ENCODE measurements around the gene TMEM182.

Gene TMEM182

DNA sequence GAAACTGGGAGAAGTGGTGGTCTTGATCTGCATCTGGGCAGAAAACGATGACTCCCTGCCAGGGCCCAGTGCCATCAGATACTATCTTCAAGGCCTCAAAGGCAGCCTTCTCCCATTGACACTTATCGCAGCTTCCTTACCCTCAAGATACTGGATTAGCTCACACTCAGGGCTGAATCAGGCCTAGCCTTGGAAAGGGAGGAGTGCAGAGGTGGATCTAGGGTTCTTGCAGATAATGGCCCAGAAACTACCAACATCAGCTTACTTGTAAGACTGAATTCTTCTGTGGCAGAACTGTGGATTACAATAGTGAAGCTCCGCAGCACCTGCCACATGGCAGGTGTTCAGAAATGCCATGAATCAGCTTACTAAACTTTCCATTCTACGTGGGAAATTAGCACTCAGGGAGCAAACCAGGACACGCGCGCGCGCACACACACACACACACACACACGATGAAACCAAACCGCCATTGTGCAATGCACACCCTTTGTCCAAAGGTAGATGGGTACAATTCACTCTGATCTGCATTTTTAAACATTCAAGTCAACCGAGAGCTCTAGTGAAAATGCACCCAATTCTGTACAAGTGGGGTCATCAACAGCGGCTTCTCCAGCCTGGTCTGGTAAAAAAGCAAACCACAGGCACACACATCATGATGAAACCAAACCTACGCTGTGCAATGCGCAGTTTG is 26.3 kb upstream of the TMEM182 start:
- peak overlapping the region; percentile 81 for H3K4me3 ChIP-seq (ENCODE audit: low read length)
- TF ChIP-seq, protein P1, sequence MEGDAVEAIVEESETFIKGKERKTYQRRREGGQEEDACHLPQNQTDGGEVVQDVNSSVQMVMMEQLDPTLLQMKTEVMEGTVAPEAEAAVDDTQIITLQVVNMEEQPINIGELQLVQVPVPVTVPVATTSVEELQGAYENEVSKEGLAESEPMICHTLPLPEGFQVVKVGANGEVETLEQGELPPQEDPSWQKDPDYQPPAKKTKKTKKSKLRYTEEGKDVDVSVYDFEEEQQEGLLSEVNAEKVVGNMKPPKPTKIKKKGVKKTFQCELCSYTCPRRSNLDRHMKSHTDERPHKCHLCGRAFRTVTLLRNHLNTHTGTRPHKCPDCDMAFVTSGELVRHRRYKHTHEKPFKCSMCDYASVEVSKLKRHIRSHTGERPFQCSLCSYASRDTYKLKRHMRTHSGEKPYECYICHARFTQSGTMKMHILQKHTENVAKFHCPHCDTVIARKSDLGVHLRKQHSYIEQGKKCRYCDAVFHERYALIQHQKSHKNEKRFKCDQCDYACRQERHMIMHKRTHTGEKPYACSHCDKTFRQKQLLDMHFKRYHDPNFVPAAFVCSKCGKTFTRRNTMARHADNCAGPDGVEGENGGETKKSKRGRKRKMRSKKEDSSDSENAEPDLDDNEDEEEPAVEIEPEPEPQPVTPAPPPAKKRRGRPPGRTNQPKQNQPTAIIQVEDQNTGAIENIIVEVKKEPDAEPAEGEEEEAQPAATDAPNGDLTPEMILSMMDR (IDR thresholded peaks at IDR 0.05; ENCODE audit: insufficient read depth, low read depth, low read length, missing control alignments) = no peak
- DNase-seq (ENCODE audit: low read depth) = peak; percentile 42

DNA sequence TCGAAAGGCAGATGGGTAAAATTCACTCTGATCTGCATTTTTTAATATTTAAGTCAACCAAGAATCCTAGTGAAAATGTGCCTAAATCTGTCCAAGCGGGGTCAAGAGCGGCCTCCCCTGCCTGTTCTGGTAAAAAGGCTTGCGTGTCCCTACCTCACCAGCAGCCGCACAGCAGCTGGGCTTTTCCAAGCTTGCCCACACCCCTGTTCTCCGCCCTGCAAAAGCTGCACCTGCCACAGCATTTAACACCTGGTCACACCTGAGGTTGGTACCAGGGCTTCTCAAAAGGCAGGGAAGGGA is 25.8 kb upstream of the TMEM182 start:
- no peak for DNase-seq (ENCODE audit: low read depth)
- H3K4me3 ChIP-seq (ENCODE audit: low read length) = peak overlapping the region; percentile 81

DNA sequence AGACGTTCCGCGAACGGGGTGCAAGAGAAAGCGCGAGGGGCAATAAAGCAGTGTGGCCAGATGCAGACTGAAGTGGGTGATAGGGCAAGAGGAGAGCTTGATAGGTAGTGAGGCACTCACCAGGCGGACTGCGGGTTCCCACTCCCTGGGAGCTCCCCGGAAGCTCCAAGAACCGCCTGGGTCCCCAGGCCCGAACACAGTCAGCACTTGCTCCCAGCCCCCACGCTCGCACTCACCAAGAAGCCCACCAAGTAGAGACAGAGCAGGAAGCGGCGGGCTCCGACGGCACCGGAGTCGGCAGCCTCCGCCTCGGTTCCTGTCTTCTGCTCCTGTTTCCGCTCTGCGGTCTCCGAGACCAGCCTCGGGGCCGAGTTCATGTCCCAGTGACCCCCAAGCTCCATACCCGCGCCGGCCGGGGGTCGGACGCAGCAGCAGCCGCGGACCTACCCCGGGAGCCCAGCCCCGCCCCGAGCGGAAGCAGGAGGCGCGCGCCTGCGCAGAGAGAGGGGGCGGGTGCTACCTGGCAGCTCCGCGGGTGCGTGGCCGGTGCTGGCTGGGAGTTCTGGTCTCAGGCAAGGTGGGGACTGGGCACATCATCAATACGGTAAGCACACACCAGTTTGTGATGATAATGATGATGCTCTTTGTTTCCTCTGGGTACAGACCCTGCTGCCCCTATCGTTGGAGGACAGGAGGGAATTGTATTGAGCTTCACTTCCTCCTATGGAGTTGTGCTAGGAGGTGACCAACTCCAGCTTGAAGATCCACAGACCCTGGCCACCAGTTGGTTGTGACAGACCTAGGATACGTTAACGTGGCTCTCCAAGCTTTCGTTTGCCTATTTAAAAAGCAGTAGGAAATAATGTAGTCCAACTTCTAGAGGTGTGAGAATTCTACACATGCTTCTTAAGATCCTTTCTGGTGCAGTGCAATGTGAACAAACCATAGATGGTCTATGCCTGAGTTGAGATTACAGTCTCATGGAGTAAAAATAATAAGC is 25.1 kb upstream of the TMEM182 start:
- peak overlapping the region; percentile 81 for H3K4me3 ChIP-seq (ENCODE audit: low read length)
- DNase-seq (ENCODE audit: low read depth) = peak; percentile 78
- TF ChIP-seq, protein P1 (IDR thresholded peaks at IDR 0.05; ENCODE audit: insufficient read depth, low read depth, low read length, missing control alignments) = peak; percentile 12

More for the DNA sequence above, 25.8 kb upstream of the TMEM182 start:
- TF ChIP-seq, protein P1 (IDR thresholded peaks at IDR 0.05; ENCODE audit: insufficient read depth, low read depth, low read length, missing control alignments) = no peak

DNA sequence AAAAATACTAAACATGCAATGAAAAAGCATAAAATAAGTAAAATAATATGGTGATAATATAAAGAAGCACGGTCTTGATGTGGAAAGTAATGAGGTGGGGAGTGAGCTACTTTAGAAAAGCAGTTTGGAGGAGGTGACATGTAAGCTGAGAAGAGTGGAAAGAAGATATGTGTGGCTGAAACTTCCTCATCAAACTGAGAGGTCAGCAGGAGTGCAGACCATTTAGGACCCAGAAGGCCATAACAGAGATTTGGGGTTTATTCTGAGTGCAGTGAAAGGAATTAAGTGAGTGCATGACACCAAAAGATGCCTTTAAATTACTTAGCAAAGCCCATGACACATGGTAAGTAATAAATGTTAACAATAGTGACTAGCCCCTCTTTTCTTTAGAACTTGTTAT is 24.4 kb upstream of the TMEM182 start:
- DNase-seq (ENCODE audit: low read depth) = no peak
- TF ChIP-seq, protein P1 (IDR thresholded peaks at IDR 0.05; ENCODE audit: insufficient read depth, low read depth, low read length, missing control alignments) = no peak
- H3K4me3 ChIP-seq (ENCODE audit: low read length) = peak overlapping the region; percentile 81

DNA sequence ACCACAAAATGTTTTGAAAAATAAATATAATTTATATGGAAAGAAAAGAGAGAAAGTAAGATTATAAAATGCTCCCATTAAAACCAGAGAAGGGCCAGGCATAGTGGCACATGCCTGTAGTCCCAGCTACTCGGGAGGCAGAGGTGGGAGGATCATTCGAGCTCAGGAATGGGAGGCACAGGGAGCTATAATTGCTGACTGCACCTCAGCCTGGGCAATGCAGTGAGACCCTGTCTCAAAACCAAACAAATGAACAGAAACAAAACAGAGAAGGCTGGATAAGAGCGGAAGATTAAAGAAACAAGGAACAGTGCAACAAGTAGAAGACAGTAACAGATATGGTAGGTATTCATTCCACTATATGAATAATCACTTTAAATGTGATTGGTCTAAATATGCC is 18.6 kb upstream of the TMEM182 start:
- no peak for DNase-seq (ENCODE audit: low read depth)
- TF ChIP-seq, protein P1 (IDR thresholded peaks at IDR 0.05; ENCODE audit: insufficient read depth, low read depth, low read length, missing control alignments) = no peak
- no peak overlapping the region for H3K4me3 ChIP-seq (ENCODE audit: low read length)

DNA sequence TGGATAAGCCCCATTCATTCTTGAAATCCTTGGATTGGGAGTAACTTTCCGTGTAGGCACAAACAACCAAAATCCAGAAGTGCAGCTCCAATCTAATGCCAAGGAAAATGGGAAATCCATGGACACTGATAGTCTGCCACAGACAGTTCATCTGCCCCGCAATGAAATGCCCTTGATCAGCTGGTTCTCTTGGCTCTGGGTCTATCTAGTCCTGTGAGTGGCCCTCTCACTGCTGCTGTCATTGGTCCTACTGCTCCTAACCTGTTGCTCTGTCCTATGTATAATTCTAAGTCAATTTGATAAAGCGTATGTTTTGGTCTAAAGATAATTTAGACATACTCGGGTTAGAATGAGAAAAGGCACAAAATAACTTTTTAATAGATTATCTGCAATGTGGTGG is 13.7 kb upstream of the TMEM182 start:
- TF ChIP-seq, protein P1 (IDR thresholded peaks at IDR 0.05; ENCODE audit: insufficient read depth, low read depth, low read length, missing control alignments) = no peak
- DNase-seq (ENCODE audit: low read depth) = no peak
- no peak overlapping the region for H3K4me3 ChIP-seq (ENCODE audit: low read length)

All from epithelial cell of esophagus (primary cell).